GM15510 (cell line): ENCODE results near the gene FMNL2.

Source experiments
- POLR2A ChIP-seq: IDR thresholded peaks from 3 replicates; pipeline ENCODE4 v1.6.1; 2011; ENCODE audit warnings: borderline replicate concordance; ENCODE audit not compliant: insufficient read length; ENCODE audit errors: extremely low read depth

The FMNL2 gene

GRCh38 chr2:152565884-152566727, 231.1 kb downstream of the FMNL2 start:
- no peak for TF ChIP-seq POLR2A

- no peak for TF ChIP-seq POLR2A
These were observed 231.7 kb downstream of the FMNL2 start for GRCh38 chr2:152566728-152567069.

GRCh38 chr2:152568531-152568930, 233.6 kb downstream of the FMNL2 start:
- no peak for TF ChIP-seq POLR2A

- no peak for TF ChIP-seq POLR2A
These were observed 234.2 kb downstream of the FMNL2 start for GRCh38 chr2:152569186-152569585.

- TF ChIP-seq POLR2A = no peak
These were observed 236.2 kb downstream of the FMNL2 start for GRCh38 chr2:152571048-152571766.

GRCh38 chr2:152572031-152572430, 237.1 kb downstream of the FMNL2 start:
- no peak for TF ChIP-seq POLR2A

GRCh38 chr2:152573168-152573567, 238.2 kb downstream of the FMNL2 start:
- no peak for TF ChIP-seq POLR2A

- no peak for TF ChIP-seq POLR2A
These were observed 242.6 kb downstream of the FMNL2 start for GRCh38 chr2:152577579-152577978.

- no peak for TF ChIP-seq POLR2A
These were observed 243.6 kb downstream of the FMNL2 start for GRCh38 chr2:152578573-152578972.

GRCh38 chr2:152580714-152581113, 245.7 kb downstream of the FMNL2 start:
- TF ChIP-seq POLR2A = no peak

- TF ChIP-seq POLR2A = no peak
These were observed 246.4 kb downstream of the FMNL2 start for GRCh38 chr2:152581360-152581759.

- no peak for TF ChIP-seq POLR2A
These were observed 247.1 kb downstream of the FMNL2 start for GRCh38 chr2:152582081-152582480.

GRCh38 chr2:152583512-152584229, 248.7 kb downstream of the FMNL2 start:
- TF ChIP-seq POLR2A = no peak

- no peak for TF ChIP-seq POLR2A
These were observed 249.3 kb downstream of the FMNL2 start for GRCh38 chr2:152584301-152584700.

- no peak for TF ChIP-seq POLR2A
These were observed 251.0 kb downstream of the FMNL2 start for GRCh38 chr2:152585830-152586484.
